Epithelial cell of prostate (primary cell): ENCODE results near the gene ADGRG3.

ENCODE experiments used
- DNase-seq: peaks from one replicate; pipeline ENCODE4 v3.0.0-alpha.2; 2011; ENCODE audit warnings: low read depth, low spot score
- H3K27ac ChIP-seq: fragments of 450-650 bp; 2 replicates; pipeline ENCODE4 v1.5.1; 2017; ENCODE audit warnings: mild to moderate bottlenecking

The ADGRG3 gene

DNA sequence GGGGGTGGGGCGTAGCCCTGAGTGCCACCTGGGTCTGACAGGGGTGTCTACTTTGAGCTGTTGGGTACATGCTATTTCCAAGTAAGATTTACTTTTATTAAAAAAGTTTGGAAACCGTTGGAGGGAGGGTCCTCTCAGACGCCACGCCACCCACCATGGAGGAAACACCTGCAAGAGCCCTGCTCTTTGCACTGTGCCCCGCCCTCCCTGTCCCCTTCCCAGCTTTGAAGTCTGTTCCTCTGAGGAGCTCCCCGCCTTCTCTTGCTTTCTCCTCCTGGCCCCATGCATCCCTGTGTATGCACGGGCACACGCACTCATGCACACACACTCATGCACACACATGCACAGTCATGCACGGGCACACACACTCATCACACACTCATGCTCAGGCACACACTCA, 24.2 kb upstream of the ADGRG3 start:
- DNase-seq, result no peak

DNA sequence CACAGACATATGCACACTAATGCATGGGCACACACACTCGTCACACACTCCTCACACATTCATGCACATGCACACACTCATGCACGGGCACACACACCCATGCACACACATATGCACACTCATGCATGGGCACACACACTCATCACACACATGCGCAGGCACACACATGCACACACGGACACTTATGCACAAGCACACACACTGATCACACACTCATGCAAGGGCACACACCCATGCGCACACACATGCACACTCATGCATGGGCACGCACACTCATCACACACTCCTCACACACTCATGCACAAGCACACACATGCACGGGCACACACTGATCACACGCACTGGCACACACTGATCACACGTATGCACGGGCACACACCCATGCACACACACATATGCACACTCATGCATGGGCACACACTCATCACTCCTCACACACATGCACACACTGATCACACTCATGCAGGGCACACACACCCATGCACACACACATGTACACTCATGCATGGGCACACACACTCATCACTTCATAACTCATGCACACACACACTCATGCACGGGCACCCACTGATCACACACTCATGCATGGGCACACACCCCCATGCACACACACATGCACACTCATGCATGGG, 23.6 kb upstream of the ADGRG3 start:
- H3K27ac ChIP-seq, result no peak overlapping the region
- no peak for DNase-seq

More for the DNA sequence above, 24.2 kb upstream of the ADGRG3 start:
- H3K27ac ChIP-seq, result peak overlapping the region; percentile 63

DNA sequence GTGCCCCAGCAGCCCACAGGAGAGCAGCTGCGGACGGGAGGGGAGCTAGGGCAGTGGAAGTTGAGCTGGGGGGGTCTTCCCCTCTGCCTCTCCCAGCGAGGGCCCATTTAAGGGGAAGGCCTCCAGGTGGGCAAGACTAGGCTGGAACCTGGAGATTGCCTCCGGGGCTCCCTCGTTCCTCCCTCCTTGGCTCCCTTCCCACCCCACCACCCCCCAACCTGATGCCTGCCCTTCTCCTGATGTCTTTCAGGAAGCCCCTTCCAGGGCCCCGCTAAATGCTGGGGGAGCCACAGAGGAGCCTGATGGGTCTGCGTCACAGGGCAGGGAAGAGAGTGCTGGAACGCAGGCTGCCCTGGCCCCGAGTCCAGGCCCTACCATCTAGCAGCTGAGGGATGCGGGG, 22.9 kb upstream of the ADGRG3 start:
- H3K27ac ChIP-seq, result peak overlapping the region; percentile 26
- no peak for DNase-seq

DNA sequence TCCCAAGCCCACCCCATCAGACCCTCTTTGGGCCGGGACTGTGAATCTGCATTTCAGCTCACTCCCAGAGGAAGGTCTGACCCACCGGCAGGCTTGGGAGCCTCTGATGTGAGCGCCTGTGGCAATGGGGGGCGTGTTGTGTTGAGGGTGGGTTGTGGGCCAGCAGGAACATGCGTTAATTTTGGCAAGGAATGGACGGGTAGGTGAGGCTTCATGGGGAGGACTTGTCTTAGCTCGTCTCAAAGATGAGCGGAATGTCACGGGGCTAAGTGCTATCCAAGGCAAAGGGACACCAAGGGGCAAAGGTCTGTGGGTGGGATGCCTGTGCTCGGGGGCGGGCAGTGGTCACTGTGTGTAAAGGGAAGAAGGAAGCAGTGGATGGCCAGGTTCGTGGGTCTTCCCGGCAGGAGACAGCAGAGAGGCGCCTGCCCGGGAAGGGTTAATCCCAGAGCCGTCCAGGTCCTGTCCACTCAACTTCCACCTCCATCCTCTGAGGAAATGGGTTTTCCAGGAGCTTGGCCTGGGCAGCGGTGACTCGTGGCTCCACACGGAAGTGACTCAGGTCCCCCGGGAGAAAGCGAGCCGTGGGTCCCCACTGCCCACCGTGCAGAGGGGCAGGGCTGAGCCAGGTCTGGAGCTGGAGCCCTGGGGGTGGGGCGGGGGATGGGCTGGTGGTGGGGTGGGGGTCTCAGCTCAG, 22.3 kb upstream of the ADGRG3 start:
- H3K27ac ChIP-seq, result peak overlapping the region; percentile 26
- no peak for DNase-seq

DNA sequence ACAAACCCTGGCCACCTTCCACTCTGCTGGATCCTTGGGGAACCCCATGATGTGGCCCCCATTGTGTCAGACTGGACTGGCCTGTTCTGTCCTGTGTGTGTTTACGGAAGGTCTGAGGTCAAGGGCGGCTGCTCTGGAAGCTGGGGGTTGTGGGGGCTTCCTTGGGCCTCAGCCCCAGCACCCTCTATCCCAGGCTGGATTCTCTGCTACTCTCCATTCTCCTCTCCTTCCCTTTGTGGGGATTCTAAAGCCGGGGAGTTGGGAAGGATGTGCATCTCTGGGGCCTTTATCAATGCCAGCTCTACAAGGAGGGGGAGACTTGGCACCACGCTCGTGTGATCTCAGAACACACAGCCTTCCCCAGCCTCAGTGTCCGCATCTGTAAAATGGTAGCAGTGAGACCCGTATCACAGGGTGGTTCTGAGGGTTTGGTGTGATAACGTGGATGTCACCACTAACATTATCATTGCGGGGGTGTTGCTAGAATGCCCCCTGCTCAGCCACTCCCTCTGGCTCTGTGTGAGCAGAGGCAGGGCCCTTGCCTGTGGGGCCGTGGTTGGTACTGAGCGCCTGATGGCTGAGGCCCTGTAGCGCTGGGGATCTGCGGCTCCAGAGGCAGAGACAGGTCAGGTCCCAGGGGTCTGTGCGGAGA, 21.6 kb upstream of the ADGRG3 start:
- peak overlapping the region; percentile 26 for H3K27ac ChIP-seq
- DNase-seq, result no peak

DNA sequence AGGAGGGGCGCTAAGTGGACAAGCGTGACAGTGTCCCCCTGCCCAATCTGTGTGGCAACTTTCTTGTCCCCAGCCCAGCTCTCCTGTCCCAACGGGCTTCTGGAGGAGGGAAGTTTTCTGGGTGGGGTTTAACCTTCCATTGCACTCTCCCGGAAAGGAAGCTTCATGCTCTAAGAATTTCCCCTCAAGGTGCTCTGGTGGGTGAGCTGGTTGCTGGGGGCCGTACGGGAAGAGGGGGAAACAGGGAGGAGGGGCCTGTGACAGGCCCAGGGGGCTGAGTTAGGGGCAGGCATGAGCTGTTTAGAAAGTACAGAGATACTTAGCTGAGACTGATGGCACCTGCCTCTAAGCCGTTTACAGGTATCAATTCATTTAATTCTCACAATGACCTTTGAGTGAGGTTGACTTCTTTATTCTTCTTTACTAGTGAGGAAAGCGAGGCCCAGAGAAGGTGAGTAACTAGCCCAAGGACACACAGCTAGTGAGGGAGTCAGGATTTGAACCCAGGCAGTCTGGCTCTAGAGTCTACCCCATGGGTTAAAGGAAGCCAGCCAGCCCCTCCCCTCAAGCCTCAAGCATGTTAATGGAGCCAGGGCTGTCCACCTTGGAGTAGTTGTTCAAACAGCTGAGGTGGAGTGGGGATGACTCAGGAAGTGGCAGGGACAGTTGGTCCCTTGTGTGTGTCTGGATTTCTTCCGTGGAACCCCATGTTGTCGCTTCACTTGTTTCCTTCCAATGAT, 20.8 kb upstream of the ADGRG3 start:
- no peak for DNase-seq
- peak overlapping the region; percentile 6 for H3K27ac ChIP-seq

DNA sequence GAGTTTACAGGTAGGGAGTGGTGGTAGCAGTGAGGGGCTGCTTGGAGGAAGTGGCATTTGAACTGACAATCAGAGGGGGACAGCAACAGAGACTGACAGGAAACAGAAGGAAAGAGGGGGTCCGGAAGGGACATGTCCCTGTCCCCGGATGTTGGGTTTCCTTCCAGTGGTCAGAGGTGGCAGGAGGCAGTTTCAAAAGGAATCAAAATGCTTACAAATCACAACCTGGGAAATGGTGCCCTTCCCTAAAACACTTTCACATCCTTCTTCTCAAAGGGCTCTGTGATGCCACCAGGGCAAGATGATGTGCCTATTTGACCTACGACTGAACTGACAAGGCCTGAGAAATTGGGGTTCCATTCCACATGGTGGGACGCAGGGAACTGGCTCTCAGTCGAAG, 20.0 kb upstream of the ADGRG3 start:
- peak overlapping the region; percentile 6 for H3K27ac ChIP-seq
- DNase-seq, result no peak

DNA sequence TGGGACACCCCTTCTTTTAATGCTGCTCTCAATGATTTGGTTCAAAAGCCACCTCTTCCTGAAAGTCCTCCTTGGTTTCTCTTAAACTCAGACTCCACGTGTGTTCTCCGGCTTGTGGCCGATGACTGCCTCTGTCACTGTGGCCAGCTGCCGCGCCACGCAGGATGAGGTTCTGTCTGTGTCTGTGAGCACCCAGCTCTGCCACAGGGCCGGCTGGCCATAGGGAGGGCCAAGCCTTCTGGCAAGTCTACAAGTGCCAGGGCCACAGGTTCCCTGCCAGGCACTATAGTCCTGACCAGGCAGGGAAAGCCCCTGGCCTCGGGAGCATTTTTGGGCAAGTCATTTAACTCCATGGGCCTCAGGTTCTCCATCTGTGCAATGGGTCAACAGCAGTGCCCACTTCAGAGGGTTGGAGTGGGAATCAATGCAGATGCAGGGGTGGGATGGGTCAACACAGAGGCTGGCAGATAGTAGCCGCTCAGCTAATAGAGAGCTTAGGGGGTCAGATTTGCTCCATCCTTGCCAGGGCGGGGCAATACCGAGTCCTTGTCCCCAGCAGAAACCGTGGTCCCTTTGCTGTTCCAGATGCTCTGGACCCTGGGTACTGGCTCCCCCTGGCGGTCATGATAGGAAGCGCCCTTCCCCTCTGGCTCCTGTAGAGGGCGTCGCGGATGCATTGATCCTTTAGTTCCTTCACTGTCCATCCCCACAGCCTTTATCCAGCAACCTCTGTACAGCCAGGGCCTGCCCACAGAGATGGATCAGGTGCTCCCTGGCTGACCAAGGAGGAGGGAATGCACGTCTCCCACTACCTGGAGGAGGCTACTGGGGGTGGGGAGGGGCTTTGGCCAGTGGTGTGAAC, 19.3 kb upstream of the ADGRG3 start:
- H3K27ac ChIP-seq, result no peak overlapping the region
- DNase-seq, result no peak

DNA sequence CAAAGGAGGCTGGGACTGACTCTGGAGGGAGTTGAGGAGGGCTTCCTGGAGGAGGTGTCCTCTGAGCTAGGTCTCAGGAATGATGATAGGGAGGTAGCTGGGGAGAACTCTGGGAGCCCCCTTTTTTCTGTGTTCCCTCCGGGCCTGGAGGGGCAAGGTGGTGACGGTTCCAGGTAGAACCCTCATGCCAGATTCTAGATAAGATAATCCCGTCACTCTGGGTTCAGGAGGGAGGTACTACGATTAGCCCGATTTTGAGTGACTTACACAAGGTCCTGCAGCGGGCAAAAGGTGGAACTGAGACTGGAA, 18.7 kb upstream of the ADGRG3 start:
- DNase-seq, result no peak
- H3K27ac ChIP-seq, result no peak overlapping the region

DNA sequence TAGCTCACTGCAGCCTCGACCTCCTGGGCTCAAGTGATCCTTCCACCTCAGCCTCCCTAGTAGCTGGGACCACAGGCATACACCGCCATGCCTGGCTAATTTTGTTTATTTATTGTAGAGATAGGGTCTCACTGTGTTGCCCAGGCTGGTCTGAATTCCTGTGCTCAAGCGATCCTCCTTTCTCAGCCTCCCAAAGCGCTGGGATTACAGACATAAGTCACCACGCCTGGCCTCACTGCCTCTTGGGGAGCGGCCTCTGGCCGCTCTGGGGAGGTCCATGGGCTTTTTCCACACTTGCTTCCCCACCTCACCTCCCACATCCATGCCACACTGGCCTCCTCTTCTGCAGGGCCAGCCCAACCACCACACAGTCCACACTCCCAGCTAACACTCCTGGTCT, 18.3 kb upstream of the ADGRG3 start:
- no peak for DNase-seq

DNA sequence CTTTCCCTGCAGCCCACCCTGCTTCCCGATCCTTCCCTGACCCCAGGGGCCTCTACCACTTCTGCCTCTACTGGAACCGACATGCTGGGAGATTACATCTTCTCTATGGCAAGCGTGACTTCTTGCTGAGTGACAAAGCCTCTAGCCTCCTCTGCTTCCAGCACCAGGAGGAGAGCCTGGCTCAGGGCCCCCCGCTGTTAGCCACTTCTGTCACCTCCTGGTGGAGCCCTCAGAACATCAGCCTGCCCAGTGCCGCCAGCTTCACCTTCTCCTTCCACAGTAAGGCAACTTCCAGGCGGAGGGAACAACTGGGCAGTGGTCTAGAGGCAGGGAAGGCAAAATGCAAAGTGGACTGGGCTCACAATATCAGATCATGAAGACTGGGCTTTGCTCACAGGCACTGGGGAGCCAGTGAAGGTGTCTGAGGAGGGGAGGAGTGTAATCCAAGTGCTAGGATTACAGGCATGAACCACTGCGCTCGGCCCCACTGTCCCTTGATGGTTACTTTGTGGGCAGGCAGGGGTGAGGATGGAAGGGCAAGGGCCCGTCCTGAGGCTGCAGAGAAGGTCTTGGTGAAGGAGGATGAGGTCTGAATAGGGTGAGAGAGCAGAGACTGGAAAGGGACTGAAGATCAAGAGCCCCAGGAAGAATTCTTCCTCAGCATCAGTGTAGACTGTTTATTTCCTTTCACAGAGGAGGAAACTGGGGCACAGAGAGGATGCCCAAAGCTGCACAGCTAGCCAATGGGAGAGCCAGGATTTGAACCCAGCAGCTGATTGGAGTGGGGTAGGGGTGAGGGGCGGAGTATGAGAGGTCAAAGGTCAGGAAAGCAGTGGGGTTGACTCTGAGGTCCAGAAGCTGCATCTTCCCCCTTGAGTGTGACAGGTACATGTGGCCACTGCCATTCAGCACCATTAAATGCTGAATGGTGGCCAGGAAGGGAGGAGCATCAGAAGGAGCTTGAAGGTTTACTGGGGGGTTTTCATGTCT, 16.5 kb upstream of the ADGRG3 start:
- H3K27ac ChIP-seq, result no peak overlapping the region
- DNase-seq, result no peak

More for the DNA sequence above, 18.3 kb upstream of the ADGRG3 start:
- no peak overlapping the region for H3K27ac ChIP-seq

DNA sequence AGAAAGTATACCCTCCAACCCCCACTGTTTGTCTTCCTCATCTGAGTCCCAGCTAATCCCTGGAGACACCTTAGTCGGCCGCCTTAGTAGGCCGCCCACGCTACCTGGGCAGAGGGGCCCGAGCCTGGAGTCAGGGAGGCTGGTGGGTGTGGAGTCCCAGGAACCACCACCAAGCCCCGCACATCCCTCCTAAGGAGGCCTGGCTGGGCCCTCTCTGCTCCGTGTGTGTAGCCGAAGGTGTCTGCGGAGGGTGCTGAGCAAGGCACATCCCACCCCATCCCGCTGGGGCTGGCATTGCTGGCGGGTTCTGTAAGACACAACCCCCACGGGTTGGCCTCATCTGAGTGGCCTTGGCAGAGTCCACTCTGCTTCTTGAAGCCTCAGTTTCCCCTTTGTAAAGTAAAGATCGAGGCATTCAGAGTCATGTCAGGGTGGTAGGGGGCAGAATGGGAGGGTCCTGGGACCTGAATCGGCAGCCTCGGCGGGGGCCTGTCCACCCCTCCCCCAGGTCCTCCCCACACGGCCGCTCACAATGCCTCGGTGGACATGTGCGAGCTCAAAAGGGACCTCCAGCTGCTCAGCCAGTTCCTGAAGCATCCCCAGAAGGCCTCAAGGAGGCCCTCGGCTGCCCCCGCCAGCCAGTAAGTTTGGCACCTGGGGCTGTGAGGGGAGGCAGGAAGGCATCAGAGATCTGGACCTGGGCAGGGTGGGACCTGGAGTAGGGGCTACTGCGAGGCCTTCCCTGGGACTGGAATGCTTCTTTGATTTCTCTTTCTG, 15.2 kb upstream of the ADGRG3 start:
- H3K27ac ChIP-seq, result no peak overlapping the region
- DNase-seq, result no peak

DNA sequence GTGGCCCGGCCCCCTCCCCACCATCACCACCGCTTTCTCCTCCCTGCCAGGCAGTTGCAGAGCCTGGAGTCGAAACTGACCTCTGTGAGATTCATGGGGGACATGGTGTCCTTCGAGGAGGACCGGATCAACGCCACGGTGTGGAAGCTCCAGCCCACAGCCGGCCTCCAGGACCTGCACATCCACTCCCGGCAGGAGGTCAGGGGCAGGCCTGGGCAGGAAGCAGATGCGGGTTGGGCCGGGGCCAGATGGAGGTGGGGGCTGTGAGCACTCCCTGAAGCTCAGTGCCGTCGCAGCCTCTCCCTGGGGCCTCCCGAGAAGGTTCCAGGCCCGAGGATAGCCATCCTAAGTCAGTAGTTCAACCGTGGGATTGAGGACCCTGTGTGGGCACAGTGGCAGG, 14.2 kb upstream of the ADGRG3 start:
- peak overlapping the region; percentile 5 for H3K27ac ChIP-seq
- no peak for DNase-seq

DNA sequence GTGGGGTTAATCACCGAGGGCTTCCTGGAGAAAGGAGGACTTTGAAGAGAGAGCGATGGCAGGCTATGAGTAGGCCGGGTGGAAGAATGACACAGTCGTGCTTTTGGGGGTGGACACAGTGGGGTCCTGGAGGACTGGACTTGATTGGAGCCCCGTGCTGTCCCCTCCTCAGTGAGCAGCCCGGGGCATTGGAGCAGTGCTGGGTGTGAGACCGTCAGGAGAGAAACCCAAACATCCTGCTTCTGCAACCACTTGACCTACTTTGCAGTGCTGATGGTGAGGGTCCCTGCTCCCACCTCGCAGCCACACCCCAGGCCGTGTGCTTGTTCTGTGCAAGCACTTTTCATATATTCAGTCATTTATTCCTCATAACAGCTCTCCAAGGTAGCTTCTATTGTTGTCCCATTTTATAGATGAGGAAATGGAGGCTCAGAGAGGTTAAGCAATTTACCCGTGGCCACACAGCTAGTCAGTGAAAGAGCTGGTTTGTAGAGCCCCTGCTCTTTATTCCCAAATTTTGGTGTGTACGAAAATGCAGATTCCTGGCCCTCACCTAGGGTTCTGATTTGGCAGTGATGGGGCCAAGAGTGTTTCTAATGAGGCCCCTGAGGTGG, 11.7 kb upstream of the ADGRG3 start:
- DNase-seq, result no peak
- H3K27ac ChIP-seq, result no peak overlapping the region

DNA sequence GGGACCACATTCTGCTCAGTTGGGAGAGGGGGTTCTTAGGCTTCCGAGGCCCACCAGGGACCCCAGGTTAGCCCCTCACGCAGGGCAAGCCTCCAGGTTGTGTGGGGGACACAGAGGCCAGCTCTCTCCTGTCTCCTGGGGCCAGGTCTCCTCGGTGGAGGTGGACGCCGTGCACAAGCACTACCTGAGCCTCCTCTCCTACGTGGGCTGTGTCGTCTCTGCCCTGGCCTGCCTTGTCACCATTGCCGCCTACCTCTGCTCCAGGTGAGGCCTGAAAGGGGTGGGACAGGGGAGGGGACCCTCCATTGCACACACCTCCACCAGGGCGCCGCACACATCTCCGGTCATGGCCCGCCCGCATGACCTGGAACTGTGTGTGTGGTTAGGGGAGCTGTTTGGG, 10.9 kb upstream of the ADGRG3 start:
- no peak overlapping the region for H3K27ac ChIP-seq
- no peak for DNase-seq

DNA sequence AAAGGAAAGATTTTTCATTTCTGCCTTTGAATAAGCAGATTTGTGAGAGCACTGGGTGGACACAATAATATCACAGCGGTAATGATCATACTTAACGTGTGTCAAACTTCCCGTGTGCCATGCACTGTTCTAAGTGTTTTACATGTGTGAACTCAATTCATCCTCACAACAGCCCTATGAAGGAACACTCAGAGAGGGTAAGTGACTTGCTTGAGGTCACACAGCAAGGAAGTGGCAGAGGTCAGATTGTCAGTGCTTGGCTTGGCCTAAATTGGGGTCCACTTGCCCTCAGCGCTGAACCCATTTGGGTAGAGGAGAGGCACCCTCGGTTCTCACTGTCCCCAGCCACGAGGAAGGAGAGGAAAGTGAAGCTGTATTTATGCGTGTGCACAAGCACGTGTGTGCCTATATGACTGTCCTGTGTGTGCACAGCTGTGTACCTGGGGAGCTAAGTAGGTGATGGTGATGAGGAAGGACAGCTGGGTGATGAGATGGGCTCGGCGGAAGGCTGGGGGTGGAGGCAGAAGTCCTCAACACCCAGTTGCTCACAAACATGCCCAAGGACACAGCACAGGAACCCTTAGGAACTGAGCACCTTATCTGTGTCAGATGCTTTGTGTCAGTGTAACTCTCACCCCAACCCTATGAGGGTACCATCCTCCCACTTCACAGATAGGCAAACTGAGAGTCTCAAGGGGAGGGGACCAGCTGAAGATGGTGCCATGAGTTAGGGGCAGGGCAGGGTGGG, 9.8 kb upstream of the ADGRG3 start:
- no peak overlapping the region for H3K27ac ChIP-seq
- DNase-seq, result no peak
